ENCODE results near the gene ADGRF4.

- TF ChIP-seq REST (IDR thresholded peaks at IDR 0.05; ENCODE audit: insufficient read depth in 1 of 2, low read depth in 2 of 2, low read length in 2 of 2) (no peak), SIN3A (IDR thresholded peaks at IDR 0.05; ENCODE audit: borderline replicate concordance, insufficient read depth, low read length) (no peak)
Observed at GRCh38 chr6:47681201-47681990, 17.0 kb upstream of the ADGRF4 start.
